A549 (cell line): ENCODE results near the gene ETV3.

Experiments
- ESRRA ChIP-seq: fragments of 150-350 bp; IDR thresholded peaks from 2 replicates; pipeline ENCODE4 v1.6.1; 2014; ENCODE audit warnings: mild to moderate bottlenecking, low read length, borderline replicate concordance
- MAZ ChIP-seq: fragments of 150-350 bp; IDR thresholded peaks from 2 replicates; pipeline ENCODE4 v1.6.1; 2014; ENCODE audit warnings: antibody characterized with exemption, low read depth, low read length, borderline replicate concordance
- PHF8 ChIP-seq: fragments of 200-600 bp; sonication (generic); IDR thresholded peaks from 2 replicates; pipeline ENCODE4 v1.6.1; 2016; ENCODE audit warnings: low read depth, mild to moderate bottlenecking, antibody characterized with exemption, moderate library complexity, borderline replicate concordance
- TF ChIP-seq, protein P1 (sequence below): fragments of >200 bp; sonication (Bioruptor Twin); formaldehyde crosslinking; IDR thresholded peaks from 3 replicates; pipeline ENCODE4 v1.5.1; 2016
- TF ChIP-seq, protein P2 (sequence below): IDR thresholded peaks from 2 replicates; pipeline ENCODE4 v1.6.1; 2012

- TF ChIP-seq, protein P1, sequence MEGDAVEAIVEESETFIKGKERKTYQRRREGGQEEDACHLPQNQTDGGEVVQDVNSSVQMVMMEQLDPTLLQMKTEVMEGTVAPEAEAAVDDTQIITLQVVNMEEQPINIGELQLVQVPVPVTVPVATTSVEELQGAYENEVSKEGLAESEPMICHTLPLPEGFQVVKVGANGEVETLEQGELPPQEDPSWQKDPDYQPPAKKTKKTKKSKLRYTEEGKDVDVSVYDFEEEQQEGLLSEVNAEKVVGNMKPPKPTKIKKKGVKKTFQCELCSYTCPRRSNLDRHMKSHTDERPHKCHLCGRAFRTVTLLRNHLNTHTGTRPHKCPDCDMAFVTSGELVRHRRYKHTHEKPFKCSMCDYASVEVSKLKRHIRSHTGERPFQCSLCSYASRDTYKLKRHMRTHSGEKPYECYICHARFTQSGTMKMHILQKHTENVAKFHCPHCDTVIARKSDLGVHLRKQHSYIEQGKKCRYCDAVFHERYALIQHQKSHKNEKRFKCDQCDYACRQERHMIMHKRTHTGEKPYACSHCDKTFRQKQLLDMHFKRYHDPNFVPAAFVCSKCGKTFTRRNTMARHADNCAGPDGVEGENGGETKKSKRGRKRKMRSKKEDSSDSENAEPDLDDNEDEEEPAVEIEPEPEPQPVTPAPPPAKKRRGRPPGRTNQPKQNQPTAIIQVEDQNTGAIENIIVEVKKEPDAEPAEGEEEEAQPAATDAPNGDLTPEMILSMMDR, result no peak
- TF ChIP-seq PHF8 (no peak), MAZ (no peak), ESRRA (no peak)
- TF ChIP-seq, protein P2, sequence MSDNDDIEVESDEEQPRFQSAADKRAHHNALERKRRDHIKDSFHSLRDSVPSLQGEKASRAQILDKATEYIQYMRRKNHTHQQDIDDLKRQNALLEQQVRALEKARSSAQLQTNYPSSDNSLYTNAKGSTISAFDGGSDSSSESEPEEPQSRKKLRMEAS, result no peak
Measured at GRCh38 chr1:157158967-157159366, 20.8 kb upstream of the ETV3 start.
